Sigmoid colon (tissue), 4 donors: ENCODE results near the gene DDX59.

Experiments used
- CTCF ChIP-seq, 4 experiments: fragments of 450-650 bp in 3 of 4; fragments of 200-600 bp in 1 of 4; IDR thresholded peaks; one replicate each; pipeline ENCODE4 v1.5.1; 2016 to 2019; ENCODE audit warnings: antibody characterized with exemption in 4 of 4, mild to moderate bottlenecking in 3 of 4, moderate library complexity in 2 of 4
- EP300 ChIP-seq, 4 donors: sonication (generic); formaldehyde crosslinking; IDR thresholded peaks; one replicate each; pipeline ENCODE4 v1.6.1; 2017; ENCODE audit warnings: antibody characterized with exemption in 4 of 4
- POLR2A ChIP-seq, 2 donors: fragments of 450-650 bp; IDR thresholded peaks; one replicate each; pipeline ENCODE4 v1.6.1; 2016; ENCODE audit warnings: antibody characterized with exemption in 2 of 2, mild to moderate bottlenecking in 2 of 2, moderate library complexity in 2 of 2
- POLR2AphosphoS5 ChIP-seq, 4 donors: sonication (generic); formaldehyde crosslinking; IDR thresholded peaks; one replicate each; pipeline ENCODE4 v1.6.1; 2017; ENCODE audit warnings: antibody characterized with exemption in 4 of 4

GRCh38 chr1:200708161-200708560 is 38.5 kb upstream of the DDX59 start:
- TF ChIP-seq POLR2A (IDR thresholded peaks at IDR 0.05) (no peak), CTCF (IDR thresholded peaks at IDR 0.05) (no peak), POLR2AphosphoS5 (IDR thresholded peaks at IDR 0.05) (no peak), EP300 (IDR thresholded peaks at IDR 0.05) (no peak)
